ENCODE data around the gene HIP1.

GRCh38 chr7:75614401-75614800 lies 124.3 kb downstream of the HIP1 start:
- TF ChIP-seq TAF1 (IDR thresholded peaks at IDR 0.05; ENCODE audit: control insufficient read depth, extremely low read depth, insufficient read depth, low read length, severe bottlenecking) = no peak
- TF ChIP-seq RBM22 (IDR thresholded peaks at IDR 0.05; ENCODE audit: low read depth, low read length, poor library complexity, severe bottlenecking) = no peak
- no peak for TF ChIP-seq POLR2AphosphoS2 (IDR thresholded peaks at IDR 0.05; ENCODE audit: low read length)
- TF ChIP-seq CTCF (IDR thresholded peaks at IDR 0.05 in 2 of 3, conservative IDR thresholded peaks at IDR 0.05 in 1 of 3; ENCODE audit: insufficient read depth in 2 of 3, low read depth in 1 of 3, low read length in 3 of 3) = no peak
- no peak for TF ChIP-seq POLR2A (conservative IDR thresholded peaks at IDR 0.05)
- no peak for TF ChIP-seq POLR2AphosphoS5 (IDR thresholded peaks at IDR 0.05; ENCODE audit: control insufficient read depth, insufficient read depth, low read depth, low read length)
- no peak for TF ChIP-seq THRAP3 (IDR thresholded peaks at IDR 0.05; ENCODE audit: borderline replicate concordance)
- TF ChIP-seq TAF9B (IDR thresholded peaks at IDR 0.05; ENCODE audit: partially characterized antibody) = no peak
- TF ChIP-seq RBM39 (optimal IDR thresholded peaks at IDR 0.05; ENCODE audit: low read depth, low read length) = no peak
- no peak for TF ChIP-seq FOXM1 (IDR thresholded peaks at IDR 0.05; ENCODE audit: low read depth)
- no peak for TF ChIP-seq FOXM1 (CRISPR knock-in tag; IDR thresholded peaks at IDR 0.05; ENCODE audit: low read depth)
- TF ChIP-seq FOXO4 (CRISPR knock-in tag; IDR thresholded peaks at IDR 0.05) = no peak
